ENCODE results near the gene SLC12A4.
"Not testable (repeated sequence)": the region's sequence is repeated elsewhere in the genome, so short reads cannot be mapped to it uniquely, and the experiment has no call there.

GRCh38 chr16:67972285-67972684, 3.8 kb upstream of the SLC12A4 start:
- not testable (repeated sequence) for TF ChIP-seq CTCF (IDR thresholded peaks at IDR 0.05); EP300 (IDR thresholded peaks at IDR 0.05; ENCODE audit: low read depth)

Measured in transverse colon (tissue), 3 donors.